ENCODE measurements around the gene DLG2. TPM values are rescaled to one million over a fixed set of nuclear protein-coding genes. Genes with fewer than 3 reads are reported as not detected.

The DLG2 gene
- total RNA-seq, 4 donors from 2014 or later, result 2.9 to 30.2 (median 22.6) TPM

GRCh38 chr11:84420271-84420670 lies 1206.9 kb downstream of the DLG2 start:
- Histone ChIP-seq H3K4me3 (no peak overlapping the region), H3K9me3 (no peaks in the 10 kb centered on the region), H3K4me1 (no peaks in the 10 kb centered on the region), H3K27me3 (no peaks in the 10 kb centered on the region), H3K36me3 (no peaks in the 10 kb centered on the region), H3K27ac (no peak overlapping the region)
- TF ChIP-seq CTCF (IDR thresholded peaks at IDR 0.05) (no peak), POLR2A (IDR thresholded peaks at IDR 0.05) (no peak)
- no peak for DNase-seq
- intact Hi-C loops (cut with DNase I; ENCODE audit: low total_unique reads), result no loop called here

GRCh38 chr11:84419616-84420015 lies 1207.5 kb downstream of the DLG2 start:
- TF ChIP-seq CTCF (IDR thresholded peaks at IDR 0.05), result no peak
- TF ChIP-seq POLR2A (IDR thresholded peaks at IDR 0.05), result no peak
- Histone ChIP-seq H3K36me3 (no peaks in the 10 kb centered on the region), H3K4me1 (no peaks in the 10 kb centered on the region), H3K9me3 (no peaks in the 10 kb centered on the region), H3K4me3 (no peak overlapping the region), H3K27me3 (no peaks in the 10 kb centered on the region), H3K27ac (no peak overlapping the region)
- intact Hi-C loops (cut with DNase I; ENCODE audit: low total_unique reads), result no loop called here
- DNase-seq, result no peak

GRCh38 chr11:84414920-84415319 lies 1212.2 kb downstream of the DLG2 start:
- H3K4me1 ChIP-seq, result no peaks in the 10 kb centered on the region
- no peak for DNase-seq
- intact Hi-C loops (cut with DNase I; ENCODE audit: low total_unique reads), result no loop called here
- H3K27me3 ChIP-seq, result no peaks in the 10 kb centered on the region
- TF ChIP-seq CTCF (IDR thresholded peaks at IDR 0.05), result no peak
- TF ChIP-seq POLR2A (IDR thresholded peaks at IDR 0.05), result no peak
- H3K27ac ChIP-seq, result no peak overlapping the region
- H3K36me3 ChIP-seq, result no peaks in the 10 kb centered on the region
- H3K4me3 ChIP-seq, result no peak overlapping the region
- no peaks in the 10 kb centered on the region for H3K9me3 ChIP-seq

GRCh38 chr11:84413549-84413948 lies 1213.6 kb downstream of the DLG2 start:
- intact Hi-C loops (cut with DNase I; ENCODE audit: low total_unique reads), result no loop called here
- no peaks in the 10 kb centered on the region for H3K4me1 ChIP-seq
- no peaks in the 10 kb centered on the region for H3K36me3 ChIP-seq
- H3K9me3 ChIP-seq, result no peaks in the 10 kb centered on the region
- DNase-seq, result no peak
- H3K4me3 ChIP-seq, result no peak overlapping the region
- no peak overlapping the region for H3K27ac ChIP-seq
- no peak for TF ChIP-seq CTCF (IDR thresholded peaks at IDR 0.05)
- TF ChIP-seq POLR2A (IDR thresholded peaks at IDR 0.05), result no peak
- no peaks in the 10 kb centered on the region for H3K27me3 ChIP-seq

GRCh38 chr11:84412862-84413261 lies 1214.3 kb downstream of the DLG2 start:
- Histone ChIP-seq H3K27me3 (no peaks in the 10 kb centered on the region), H3K27ac (no peak overlapping the region), H3K4me3 (no peak overlapping the region), H3K9me3 (no peaks in the 10 kb centered on the region), H3K4me1 (no peaks in the 10 kb centered on the region), H3K36me3 (no peaks in the 10 kb centered on the region)
- intact Hi-C loops (cut with DNase I; ENCODE audit: low total_unique reads), result no loop called here
- no peak for TF ChIP-seq POLR2A (IDR thresholded peaks at IDR 0.05)
- no peak for TF ChIP-seq CTCF (IDR thresholded peaks at IDR 0.05)
- DNase-seq, result no peak

Data from uterus (tissue), 4 donors.